ENCODE results near the gene ZNF830. TPM values are rescaled to one million over a fixed set of nuclear protein-coding genes. Genes with fewer than 3 reads are reported as not detected.
A peak's percentile ranks its signal among the peaks of the same experiment; 100 is the strongest.

Gene ZNF830
- polyA plus RNA-seq, 3 donors, result 2.1 to 4.7 (median 4.2) TPM

DNA sequence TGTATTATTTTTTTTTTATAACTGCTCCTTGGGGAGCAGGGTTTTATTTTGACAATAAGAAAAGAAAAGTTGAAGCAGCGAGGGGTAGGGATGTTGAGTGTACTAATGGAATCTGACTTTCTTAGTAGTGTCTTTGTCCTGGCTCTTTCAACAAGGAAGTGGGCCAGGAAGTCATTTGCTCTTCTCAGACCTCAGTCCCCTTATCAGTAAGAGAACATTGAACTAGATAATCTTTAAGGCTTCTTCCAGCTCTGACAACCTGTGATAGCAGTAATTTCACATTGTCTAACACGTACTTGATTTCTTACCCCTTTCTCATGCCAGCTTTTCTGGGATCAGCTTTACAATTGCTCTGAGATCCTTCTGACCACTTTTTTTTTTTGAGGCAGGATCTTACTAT is 27.3 kb downstream of the ZNF830 start:
- peaks cover 34 to 35% of the 10 kb centered on the region in 2 donors for H3K4me1 ChIP-seq (ENCODE audit: control insufficient read depth in 1 of 2, insufficient read depth in 2 of 2, low read length in 2 of 2)
- Mint-ChIP-seq H3K27ac (peak overlapping the region in 2 of 7 donors; percentile 2 to 42), H3K9me3 (peaks cover 0 to 1% (median 0%) of the 10 kb centered on the region in 7 donors), H3K4me1 (peaks cover 63% of the 10 kb centered on the region), H3K36me3 (peaks cover 56 to 76% of the 10 kb centered on the region in 2 donors), H3K4me3 (no peak overlapping the region), H3K27me3 (ENCODE audit: low read depth in 3 of 3) (peaks cover 0 to 3% (median 0%) of the 10 kb centered on the region in 3 donors)
- no peaks in the 10 kb centered on the region for H4K20me1 ChIP-seq (ENCODE audit: insufficient read depth, low read length)
- WGBS (ENCODE audit: insufficient coverage), result 48% methylated on average over 2 of the region's 2 CpGs
- no peaks in the 10 kb centered on the region for H3K27me3 ChIP-seq (ENCODE audit: control insufficient read depth in 2 of 2, insufficient read depth in 2 of 2, low read length in 2 of 2)
- no peak for DNase-seq
- intact Hi-C loops (cut with micrococcal nuclease), result no loop called here
- H3K79me2 ChIP-seq (ENCODE audit: insufficient read depth, low read length), result peaks cover 15% of the 10 kb centered on the region
- H3K9me3 ChIP-seq (replicated peaks in 1 of 2; ENCODE audit: control insufficient read depth in 1 of 2, insufficient read depth in 1 of 2, low read length in 2 of 2), result no peaks in the 10 kb centered on the region
- H3K4me2 ChIP-seq (replicated peaks; ENCODE audit: extremely low read depth, low read length, poor library complexity, severe bottlenecking), result no peak overlapping the region
- no peak overlapping the region for H3K9ac ChIP-seq (ENCODE audit: insufficient read depth, low read length, poor library complexity, severe bottlenecking)
- no peak overlapping the region for H2AFZ ChIP-seq (ENCODE audit: insufficient read depth, low read depth, low read length, poor library complexity, severe bottlenecking)
- H3K27ac ChIP-seq (ENCODE audit: low read depth in 1 of 2, low read length in 2 of 2), result no peak overlapping the region
- H3K4me3 ChIP-seq (replicated peaks in 1 of 3; ENCODE audit: low read depth in 2 of 3, low read length in 3 of 3), result no peak overlapping the region
- TF ChIP-seq, protein P1, sequence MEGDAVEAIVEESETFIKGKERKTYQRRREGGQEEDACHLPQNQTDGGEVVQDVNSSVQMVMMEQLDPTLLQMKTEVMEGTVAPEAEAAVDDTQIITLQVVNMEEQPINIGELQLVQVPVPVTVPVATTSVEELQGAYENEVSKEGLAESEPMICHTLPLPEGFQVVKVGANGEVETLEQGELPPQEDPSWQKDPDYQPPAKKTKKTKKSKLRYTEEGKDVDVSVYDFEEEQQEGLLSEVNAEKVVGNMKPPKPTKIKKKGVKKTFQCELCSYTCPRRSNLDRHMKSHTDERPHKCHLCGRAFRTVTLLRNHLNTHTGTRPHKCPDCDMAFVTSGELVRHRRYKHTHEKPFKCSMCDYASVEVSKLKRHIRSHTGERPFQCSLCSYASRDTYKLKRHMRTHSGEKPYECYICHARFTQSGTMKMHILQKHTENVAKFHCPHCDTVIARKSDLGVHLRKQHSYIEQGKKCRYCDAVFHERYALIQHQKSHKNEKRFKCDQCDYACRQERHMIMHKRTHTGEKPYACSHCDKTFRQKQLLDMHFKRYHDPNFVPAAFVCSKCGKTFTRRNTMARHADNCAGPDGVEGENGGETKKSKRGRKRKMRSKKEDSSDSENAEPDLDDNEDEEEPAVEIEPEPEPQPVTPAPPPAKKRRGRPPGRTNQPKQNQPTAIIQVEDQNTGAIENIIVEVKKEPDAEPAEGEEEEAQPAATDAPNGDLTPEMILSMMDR (IDR thresholded peaks at IDR 0.05), result no peak
- H3K36me3 ChIP-seq (replicated peaks in 1 of 2; ENCODE audit: control insufficient read depth in 1 of 2, insufficient read depth in 2 of 2, low read length in 2 of 2), result peaks cover 15 to 96% of the 10 kb centered on the region in 2 donors

DNA sequence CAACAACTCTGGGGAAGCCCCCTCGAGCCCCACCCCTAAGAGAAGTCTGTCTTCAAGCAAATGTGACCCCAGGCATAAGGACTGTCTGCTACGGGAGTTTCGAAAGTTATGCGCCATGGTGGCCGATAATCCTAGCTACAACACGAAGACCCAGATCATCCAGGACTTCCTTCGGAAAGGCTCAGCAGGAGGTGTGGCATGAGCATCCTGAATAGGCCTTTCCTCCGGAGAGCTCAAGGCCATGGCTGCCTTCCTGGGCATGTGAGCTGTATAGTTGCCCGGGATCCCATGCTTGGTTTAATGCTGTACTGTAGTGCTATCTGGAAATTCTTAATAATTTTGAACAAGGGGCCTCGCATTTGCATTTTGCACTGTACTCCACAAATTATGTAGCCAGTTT is 28.1 kb downstream of the ZNF830 start:
- Mint-ChIP-seq H3K36me3 (peaks cover 55 to 76% of the 10 kb centered on the region in 2 donors), H3K4me3 (no peak overlapping the region), H3K9me3 (peaks cover 0 to 1% (median 0%) of the 10 kb centered on the region in 7 donors), H3K27me3 (ENCODE audit: low read depth in 3 of 3) (peaks cover 0 to 3% (median 0%) of the 10 kb centered on the region in 3 donors), H3K27ac (no peak overlapping the region), H3K4me1 (peaks cover 63% of the 10 kb centered on the region)
- peaks cover 34 to 36% of the 10 kb centered on the region in 2 donors for H3K4me1 ChIP-seq (ENCODE audit: control insufficient read depth in 1 of 2, insufficient read depth in 2 of 2, low read length in 2 of 2)
- TF ChIP-seq, protein P1 (IDR thresholded peaks at IDR 0.05), result no peak
- H3K27me3 ChIP-seq (ENCODE audit: control insufficient read depth in 2 of 2, insufficient read depth in 2 of 2, low read length in 2 of 2), result no peaks in the 10 kb centered on the region
- intact Hi-C loops (cut with micrococcal nuclease), result no loop called here
- DNase-seq, result no peak
- H3K4me3 ChIP-seq (replicated peaks in 1 of 3; ENCODE audit: low read depth in 2 of 3, low read length in 3 of 3), result no peak overlapping the region
- H4K20me1 ChIP-seq (ENCODE audit: insufficient read depth, low read length), result no peaks in the 10 kb centered on the region
- peaks cover 6% of the 10 kb centered on the region for H3K79me2 ChIP-seq (ENCODE audit: insufficient read depth, low read length)
- WGBS (ENCODE audit: insufficient coverage), result 95% methylated on average over 8 of the region's 10 CpGs
- H3K9me3 ChIP-seq (replicated peaks in 1 of 2; ENCODE audit: control insufficient read depth in 1 of 2, insufficient read depth in 1 of 2, low read length in 2 of 2), result no peaks in the 10 kb centered on the region
- H3K9ac ChIP-seq (ENCODE audit: insufficient read depth, low read length, poor library complexity, severe bottlenecking), result no peak overlapping the region
- H2AFZ ChIP-seq (ENCODE audit: insufficient read depth, low read depth, low read length, poor library complexity, severe bottlenecking), result no peak overlapping the region
- H3K36me3 ChIP-seq (replicated peaks in 1 of 2; ENCODE audit: control insufficient read depth in 1 of 2, insufficient read depth in 2 of 2, low read length in 2 of 2), result peaks cover 10 to 96% of the 10 kb centered on the region in 2 donors
- H3K27ac ChIP-seq (ENCODE audit: low read depth in 1 of 2, low read length in 2 of 2), result peak overlapping the region in 1 of 2 donors; percentile 21
- no peak overlapping the region for H3K4me2 ChIP-seq (replicated peaks; ENCODE audit: extremely low read depth, low read length, poor library complexity, severe bottlenecking)
